GM13976 (cell line): ENCODE data around the gene EPHA8.

Experiments
- DNase-seq: peaks from one replicate; pipeline ENCODE4 v3.0.0; 2012; ENCODE audit warnings: low spot score
- CTCF ChIP-seq: IDR thresholded peaks from 2 replicates; pipeline ENCODE4 v1.5.1; 2012; ENCODE audit warnings: borderline replicate concordance, mild to moderate bottlenecking; ENCODE audit not compliant: insufficient read depth; ENCODE audit errors: extremely low read depth, missing control alignments, control extremely low read depth
- in situ Hi-C: fragments of 300-500 bp; cut with MboI; formaldehyde crosslinking; loops from one replicate; pipeline ENCODE4 v1.12.0; 2022; ENCODE audit warnings: low sequenced_read_pairs, mixed read lengths, inconsistent platforms; ENCODE audit not compliant: unreplicated experiment

EPHA8 gene

GRCh38 chr1:22641247-22641646 is 78.0 kb downstream of the EPHA8 start:
- no peak for DNase-seq
- in situ Hi-C loops = loop anchor here (10.0 to 25.0 kb wide), 2 partner anchors 216 to 504 kb away; partner anchors contain the start of gene WNT4
- no peak for TF ChIP-seq CTCF

GRCh38 chr1:22641906-22642636 is 78.8 kb downstream of the EPHA8 start:
- in situ Hi-C loops = loop anchor here (10.0 to 25.0 kb wide), 2 partner anchors 217 to 505 kb away; partner anchors contain the start of gene WNT4
- peak; percentile 93 for TF ChIP-seq CTCF
- peak; percentile 89 for DNase-seq

GRCh38 chr1:22643381-22643780 is 80.1 kb downstream of the EPHA8 start, which contains the start of gene C1QC:
TSS of gene C1QC (plus strand) at chr1:22643633. CDS start at chr1:22644024, 391 bp downstream.
- DNase-seq = no peak
- in situ Hi-C loops = loop anchor here (10.0 to 25.0 kb wide), 2 partner anchors 219 to 506 kb away; partner anchors contain the start of gene WNT4
- no peak for TF ChIP-seq CTCF

GRCh38 chr1:22643928-22644327 is 80.6 kb downstream of the EPHA8 start:
- DNase-seq = no peak
- in situ Hi-C loops = loop anchor here (10.0 to 25.0 kb wide), 2 partner anchors 219 to 507 kb away; partner anchors contain the start of gene WNT4

GRCh38 chr1:22645931-22646330 is 82.6 kb downstream of the EPHA8 start:
- in situ Hi-C loops = loop anchor here (10.0 to 25.0 kb wide), 2 partner anchors 221 to 509 kb away; partner anchors contain the start of gene WNT4
- TF ChIP-seq CTCF = no peak
- DNase-seq = no peak

More at GRCh38 chr1:22643928-22644327, 80.6 kb downstream of the EPHA8 start:
- TF ChIP-seq CTCF = no peak

GRCh38 chr1:22646384-22646783 is 83.1 kb downstream of the EPHA8 start:
- in situ Hi-C loops = loop anchor here (10.0 to 25.0 kb wide), 2 partner anchors 222 to 509 kb away; partner anchors contain the start of gene WNT4
- no peak for TF ChIP-seq CTCF
- no peak for DNase-seq
